H1 (cell line): ENCODE data around the gene HS6ST1. TPM values are rescaled to one million over a fixed set of nuclear protein-coding genes. Genes with fewer than 3 reads are reported as not detected.

Source experiments
- CTCF ChIA-PET: fragments of 300-600 bp; sonication (Branson Sonifier 250); formaldehyde crosslinking; loops from one replicate; lab custom pipeline; 2021; ENCODE audit not compliant: partially characterized antibody; lab: Charles Lee
- POLR2A ChIA-PET: fragments of 300-600 bp; sonication (Branson Sonifier 250); formaldehyde crosslinking; loops from one replicate; lab custom pipeline; 2021; ENCODE audit warnings: inconsistent platforms; ENCODE audit not compliant: partially characterized antibody; lab: Charles Lee
- DNase-seq, 2 experiments: peaks; one replicate each; pipeline versions ENCODE4 v3.0.0 to v3.0.0-alpha.2; 2010 to 2022; ENCODE audit warnings: low spot score in 2 of 2, low read depth in 1 of 2, mixed read lengths in 1 of 2
- FAIRE-seq: peaks from 2 replicates; lab custom pipeline; 2011; peaks lifted over from hg19 to GRCh38; lab: Jason Lieb, UNC
- H2AFZ ChIP-seq: 2 replicates; pipeline ENCODE4 v1.8.1; 2012; ENCODE audit warnings: low read length, inconsistent platforms
- H2AK5ac ChIP-seq: 2 replicates; pipeline ENCODE4 v1.6.1; 2013; ENCODE audit warnings: low read depth, low read length
- H2BK120ac ChIP-seq: replicated peaks from 2 replicates; pipeline ENCODE3; 2013; ENCODE audit warnings: low read depth, low read length, inconsistent platforms
- H2BK12ac ChIP-seq: 2 replicates; pipeline ENCODE4 v1.6.1; 2013; ENCODE audit warnings: low read depth, low read length
- H2BK15ac ChIP-seq: 2 replicates; pipeline ENCODE4 v1.6.1; 2013; ENCODE audit warnings: low read length
- H2BK20ac ChIP-seq: 2 replicates; pipeline ENCODE4 v1.6.1; 2013; ENCODE audit warnings: low read length
- H2BK5ac ChIP-seq: 2 replicates; pipeline ENCODE4 v1.6.1; 2013; ENCODE audit warnings: low read depth, low read length
- H3K14ac ChIP-seq: 2 replicates; pipeline ENCODE4 v1.6.1; 2013; ENCODE audit warnings: inconsistent platforms; ENCODE audit not compliant: insufficient read length
- H3K18ac ChIP-seq: 2 replicates; pipeline ENCODE4 v1.6.1; 2013; ENCODE audit warnings: low read length; ENCODE audit errors: extremely low read depth
- H3K23ac ChIP-seq: 2 replicates; pipeline ENCODE4 v1.6.1; 2013; ENCODE audit warnings: inconsistent platforms; ENCODE audit not compliant: insufficient read length
- H3K23me2 ChIP-seq: 2 replicates; pipeline ENCODE4 v1.6.1; 2013; ENCODE audit warnings: low read depth, low read length
- H3K27ac ChIP-seq: 2 replicates; pipeline ENCODE4 v1.6.1; 2011; ENCODE audit warnings: low read depth, low read length, inconsistent platforms
- H3K27me3 ChIP-seq, 4 experiments: replicated peaks in 1 of 4; 1 replicate in 1 of 4; 2 replicates in 3 of 4; pipeline versions ENCODE4 v1.6.1 to v1.8.1; 2011 to 2013; ENCODE audit warnings: low read length in 3 of 4, mild to moderate bottlenecking in 3 of 4, inconsistent platforms in 2 of 4, mixed read lengths in 2 of 4, moderate library complexity in 1 of 4; ENCODE audit not compliant: control insufficient read depth in 3 of 4, insufficient read depth in 3 of 4; ENCODE audit errors: extremely low read depth in 1 of 4
- H3K36me3 ChIP-seq, 4 experiments: 2 replicates each; pipeline versions ENCODE4 v1.6.1 to v1.8.1; 2011 to 2013; ENCODE audit warnings: mild to moderate bottlenecking in 4 of 4, low read length in 3 of 4, moderate library complexity in 2 of 4, control low read depth in 1 of 4, inconsistent platforms in 1 of 4; ENCODE audit not compliant: insufficient read depth in 4 of 4, control insufficient read depth in 2 of 4
- H3K4ac ChIP-seq: replicated peaks from 2 replicates; pipeline ENCODE3; 2013; ENCODE audit warnings: low read length, low read depth, mixed read lengths, inconsistent platforms; ENCODE audit not compliant: insufficient read length
- H3K4me1 ChIP-seq, 4 experiments: replicated peaks in 1 of 4; 1 replicate in 1 of 4; 2 replicates in 3 of 4; pipeline versions ENCODE4 v1.6.1 to v1.8.1; 2011 to 2013; ENCODE audit warnings: low read length in 3 of 4, inconsistent platforms in 2 of 4, mixed read lengths in 1 of 4; ENCODE audit not compliant: insufficient read depth in 4 of 4, control insufficient read depth in 3 of 4
- H3K4me2 ChIP-seq, 2 experiments: 2 replicates each; pipeline versions ENCODE4 v1.6.1 to v1.8.1; 2011 to 2013; ENCODE audit warnings: low read depth in 2 of 2, low read length in 2 of 2, control low read depth in 1 of 2, inconsistent platforms in 1 of 2, mild to moderate bottlenecking in 1 of 2; ENCODE audit not compliant: insufficient read depth in 1 of 2
- H3K4me3 ChIP-seq, 4 experiments: fragments of 200-600, 300-600 bp in 1 of 4; sonication (generic), shearing (Covaris generic), sonication (Bioruptor Twin) in 1 of 4; 2 replicates each; pipeline versions ENCODE4 v1.5.1 to v1.8.1; 2011 to 2016; ENCODE audit warnings: low read length in 4 of 4, low read depth in 3 of 4, control low read depth in 2 of 4, inconsistent platforms in 2 of 4, mild to moderate bottlenecking in 2 of 4, mixed read lengths in 1 of 4, moderate library complexity in 1 of 4; ENCODE audit not compliant: insufficient read depth in 2 of 4; ENCODE audit errors: extremely low read depth in 1 of 4
- H3K56ac ChIP-seq: replicated peaks from 2 replicates; pipeline ENCODE3; 2013; ENCODE audit warnings: low read depth, mild to moderate bottlenecking, mixed read lengths, low read length, inconsistent platforms; ENCODE audit not compliant: insufficient read length
- H3K79me1 ChIP-seq: 2 replicates; pipeline ENCODE4 v1.6.1; 2013; ENCODE audit warnings: low read depth, low read length, control low read depth
- H3K79me2 ChIP-seq, 2 experiments: 2 replicates each; pipeline versions ENCODE4 v1.6.1 to v1.8.1; 2012 to 2013; ENCODE audit warnings: low read length in 2 of 2, mild to moderate bottlenecking in 2 of 2, inconsistent platforms in 1 of 2; ENCODE audit not compliant: insufficient read depth in 2 of 2, control insufficient read depth in 1 of 2
- H3K9ac ChIP-seq, 4 experiments: replicated peaks in 1 of 4; 1 replicate in 1 of 4; 2 replicates in 3 of 4; pipeline versions ENCODE4 v1.6.1 to v1.8.1; 2011 to 2013; ENCODE audit warnings: low read depth in 3 of 4, low read length in 3 of 4, control low read depth in 2 of 4, mild to moderate bottlenecking in 2 of 4, moderate library complexity in 2 of 4, inconsistent platforms in 1 of 4; ENCODE audit errors: extremely low read depth in 1 of 4
- H3K9me3 ChIP-seq, 2 experiments: 2 replicates each; pipeline versions ENCODE4 v1.6.1 to v1.8.1; 2012 to 2013; ENCODE audit warnings: mild to moderate bottlenecking in 2 of 2, moderate library complexity in 2 of 2, control low read depth in 1 of 2, inconsistent platforms in 1 of 2, low read depth in 1 of 2, low read length in 1 of 2, mixed read lengths in 1 of 2; ENCODE audit not compliant: insufficient read depth in 2 of 2
- H4K20me1 ChIP-seq, 2 experiments: replicated peaks in 1 of 2; 2 replicates each; pipeline versions ENCODE3 to v1.8.1; 2011 to 2013; ENCODE audit warnings: inconsistent platforms in 2 of 2, low read length in 2 of 2, mild to moderate bottlenecking in 1 of 2; ENCODE audit not compliant: insufficient read depth in 2 of 2, control insufficient read depth in 1 of 2
- H4K5ac ChIP-seq: 2 replicates; pipeline ENCODE4 v1.6.1; 2013; ENCODE audit warnings: low read length, low read depth, mixed read lengths, inconsistent platforms; ENCODE audit not compliant: insufficient read length
- H4K8ac ChIP-seq: 2 replicates; pipeline ENCODE4 v1.8.0; 2013; ENCODE audit warnings: mild to moderate bottlenecking, moderate library complexity, low read length, inconsistent platforms; ENCODE audit not compliant: insufficient read depth; ENCODE audit errors: extremely low read depth
- H4K91ac ChIP-seq: replicated peaks from 2 replicates; pipeline ENCODE3; 2013; ENCODE audit warnings: low read length, mixed read lengths, inconsistent platforms; ENCODE audit not compliant: insufficient read length
- BACH1 ChIP-seq: IDR thresholded peaks from 2 replicates; pipeline ENCODE4 v1.6.1; 2012; ENCODE audit warnings: low read length, improper control_type of control experiment
- BRCA1 ChIP-seq: IDR thresholded peaks from 2 replicates; pipeline ENCODE4 v1.6.1; 2012; ENCODE audit warnings: low read depth, low read length, improper control_type of control experiment
- CBX8 ChIP-seq: fragments of 300-800, 300-1000 bp; sonication (generic); IDR thresholded peaks from 2 replicates; pipeline ENCODE4 v1.7.1; 2016; ENCODE audit warnings: low read depth, low read length, borderline replicate concordance
- FOSL1 ChIP-seq: IDR thresholded peaks from 2 replicates; pipeline ENCODE4 v1.6.1; 2011; ENCODE audit warnings: mild to moderate bottlenecking, low read depth, low read length, moderate library complexity; ENCODE audit not compliant: insufficient read depth
- KDM5A ChIP-seq: fragments of 200-600 bp; IDR thresholded peaks from 2 replicates; pipeline ENCODE4 v1.7.1; 2012; ENCODE audit warnings: mild to moderate bottlenecking, low read length, inconsistent platforms, mixed read lengths
- RBBP5 ChIP-seq: IDR thresholded peaks from 2 replicates; pipeline ENCODE4 v1.7.1; 2012; ENCODE audit warnings: low read depth, mild to moderate bottlenecking, inconsistent platforms, low read length, moderate library complexity, borderline replicate concordance
- ZNF274 ChIP-seq: IDR thresholded peaks from 2 replicates; pipeline ENCODE4 v1.7.0; 2012; ENCODE audit warnings: low read length, borderline replicate concordance; ENCODE audit errors: extremely low read depth
- WGBS, 2 experiments: shearing (Covaris generic) in 1 of 2; methylation state at CpG; one replicate each; pipeline versions ENCODE4 v1.1.6 to v1.1.7; 2013 to 2015; ENCODE audit warnings: low lambda C conversion rate in 2 of 2, mixed read lengths in 2 of 2, inconsistent platforms in 1 of 2, low coverage in 1 of 2, missing lambda C conversion rate in 1 of 2; ENCODE audit not compliant: insufficient replicate concordance in 2 of 2, insufficient coverage in 1 of 2, insufficient read length in 1 of 2; ENCODE audit errors: extremely low coverage in 1 of 2, missing lambda C conversion rate in 1 of 2; 5-methylcytosine and 5-hydroxymethylcytosine counted together
- polyA plus RNA-seq, 7 experiments: library from polyadenylated mRNA; depleted of rRNA in 3 of 7; stranded (reverse) in 5 of 7; unstranded in 2 of 7; fragments of >200 nt in 5 of 7; fragments of 200-250 nt in 2 of 7; gene quantifications; 1 replicate in 5 of 7; 2 replicates in 1 of 7; 4 replicates in 1 of 7; pipeline versions ENCODE4 v1.2.1 to v1.2.3, GENCODE V29; 2011 to 2013; ENCODE audit warnings: missing spikeins in 2 of 7, mixed read lengths in 2 of 7
- total RNA-seq: library from RNA; stranded (reverse); fragmentation: NEBNext Ultra II Directional; extraction: Animal tissue kit (Norgen Biotek cat#: 25700); gene quantifications from 2 replicates; pipeline ENCODE4 v1.2.1, GENCODE V29; 2021

The HS6ST1 gene
- total and polyA plus RNA-seq, 2 of the 8 experiments (the other 6 are each of a cell fraction or from before 2014, with no cell fraction given) = 37.4 to 74.6 TPM

DNA sequence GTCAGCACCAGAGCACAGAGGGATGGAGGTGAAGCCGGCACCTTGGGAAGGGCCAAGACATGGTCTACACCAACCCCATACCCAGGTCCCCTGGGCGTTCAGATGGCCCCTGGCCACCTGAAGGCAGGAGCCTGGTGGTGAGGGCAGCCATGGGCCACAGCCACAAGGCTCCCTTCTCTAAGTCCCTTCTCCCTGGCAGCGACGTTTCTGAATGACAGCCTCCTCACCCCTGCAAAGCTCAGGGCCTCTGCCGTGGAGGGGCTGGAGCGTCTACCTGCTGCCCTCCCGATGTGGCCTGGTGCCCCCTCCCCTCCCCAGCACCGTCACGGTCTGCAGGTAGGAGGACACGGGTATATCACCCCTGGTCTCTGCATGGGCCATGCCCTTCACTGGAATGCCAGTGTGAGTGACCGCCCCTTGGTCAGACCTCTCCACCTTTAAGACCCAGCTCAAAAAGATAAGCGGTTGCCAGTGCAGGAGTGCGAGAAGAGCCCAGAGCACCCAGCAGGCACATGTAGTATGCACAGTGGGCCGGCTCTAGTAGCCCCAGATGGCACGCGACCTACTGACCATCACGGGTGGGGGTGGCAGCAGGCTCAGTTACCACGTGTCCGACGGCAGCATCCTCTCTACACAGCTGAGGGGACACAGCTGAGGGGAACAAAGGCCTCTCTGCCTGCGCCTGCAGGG is 46.6 kb downstream of the HS6ST1 start:
- WGBS, 2 experiments = 86% methylated on average over 20 of the region's 21 CpGs; no CpG with 5 or more reads in 1 of the 2 experiments
- DNase-seq (no peak), FAIRE-seq (no peak)
- Histone ChIP-seq H3K4me1 (no peaks in the 10 kb centered on the region; a peak in 1 of 7 replicates), H3K23me2 (no peaks in the 10 kb centered on the region), H4K8ac (no peak overlapping the region), H3K36me3 (peaks cover 2 to 12% (median 6%) of the 10 kb centered on the region in 4 experiments; a peak in 5 of 8 replicates), H2BK20ac (no peak overlapping the region), H2BK12ac (no peak overlapping the region), H3K4me3 (no peak overlapping the region), H3K79me1 (peaks cover 22% of the 10 kb centered on the region), H2BK5ac (no peak overlapping the region; the same call in 1 of the 2 replicates), H3K79me2 (peaks cover 0 to 48% of the 10 kb centered on the region in 2 experiments; a peak in 2 of 4 replicates), H4K5ac (no peak overlapping the region), H4K91ac (no peak overlapping the region), H2AFZ (no peak overlapping the region), H3K9me3 (no peaks in the 10 kb centered on the region), H3K23ac (no peak overlapping the region), H3K4ac (no peak overlapping the region), H4K20me1 (peaks cover 14 to 39% of the 10 kb centered on the region in 2 experiments), H3K27me3 (peaks cover 0 to 3% (median under 1%) of the 10 kb centered on the region in 4 experiments; a peak in 1 of 7 replicates), H2BK15ac (no peak overlapping the region), H3K4me2 (no peak overlapping the region), H3K9ac (no peak overlapping the region; a peak in 1 of 7 replicates), H2BK120ac (no peak overlapping the region), H3K18ac (no peak overlapping the region), H3K14ac (no peak overlapping the region), H3K56ac (no peak overlapping the region), H2AK5ac (no peak overlapping the region), H3K27ac (no peak overlapping the region)
- CTCF ChIA-PET = interaction anchor here (0.6 to 2.7 kb wide), 4 partner anchors 12 to 38 kb away, joined by 3 to 16 read pairs (median 3); no protein-coding TSS in a partner anchor
- POLR2A ChIA-PET = interaction anchor here (1.0 to 1.9 kb wide), 3 partner anchors 12 to 49 kb away, joined by 3 to 4 read pairs (median 4); no protein-coding TSS in a partner anchor
- no peak for TF ChIP-seq FOSL1
- TF ChIP-seq BACH1 = no peak
- TF ChIP-seq CBX8 = no peak
- TF ChIP-seq ZNF274 = no peak
- TF ChIP-seq BRCA1 = no peak
- TF ChIP-seq RBBP5 = no peak
- no peak for TF ChIP-seq KDM5A
